ENCODE data around the gene NET1.
"Not testable (repeated sequence)": the region's sequence is repeated elsewhere in the genome, so short reads cannot be mapped to it uniquely, and the experiment has no call there.

- TF ChIP-seq POLR2A (IDR thresholded peaks at IDR 0.05; ENCODE audit: low read length); GATA1 (IDR thresholded peaks at IDR 0.05; ENCODE audit: low read depth, low read length): not testable (repeated sequence)
Observed at GRCh38 chr10:5475088-5475487, 62.7 kb downstream of the NET1 start.
